DND-41 (cell line): ENCODE data around the gene MED12L.

Experiments used
- EZH2 ChIP-seq: IDR thresholded peaks from 3 replicates; pipeline ENCODE4 v1.6.1; 2012; ENCODE audit warnings: borderline replicate concordance, low read depth, mild to moderate bottlenecking, moderate library complexity, low read length, inconsistent platforms; ENCODE audit not compliant: severe bottlenecking
- TF ChIP-seq, protein P1 (sequence below): IDR thresholded peaks from 2 replicates; pipeline ENCODE4 v1.5.1; 2012; ENCODE audit warnings: borderline replicate concordance, low read length, moderate library complexity, mild to moderate bottlenecking; ENCODE audit not compliant: poor library complexity, severe bottlenecking; ENCODE audit errors: extremely low read depth

DNA sequence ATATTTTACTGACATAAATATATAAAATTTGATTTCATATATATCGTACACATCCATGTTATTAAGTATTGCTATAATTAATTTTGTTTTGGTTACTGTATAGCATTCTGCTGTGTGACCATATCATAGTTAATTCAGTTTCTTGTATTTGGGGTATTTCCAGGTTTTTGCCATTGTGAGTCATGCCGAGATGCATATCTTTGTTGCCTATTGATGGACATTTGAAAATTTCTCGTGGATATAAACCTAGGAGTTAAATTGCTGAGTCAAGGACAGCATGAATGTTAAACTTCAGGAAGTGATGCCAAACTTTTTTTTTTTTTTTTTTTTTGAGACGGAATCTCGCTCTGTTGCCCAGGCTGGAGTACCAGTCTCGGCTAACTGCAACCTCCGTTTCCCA, 151.3 kb downstream of the MED12L start:
- TF ChIP-seq, protein P1, sequence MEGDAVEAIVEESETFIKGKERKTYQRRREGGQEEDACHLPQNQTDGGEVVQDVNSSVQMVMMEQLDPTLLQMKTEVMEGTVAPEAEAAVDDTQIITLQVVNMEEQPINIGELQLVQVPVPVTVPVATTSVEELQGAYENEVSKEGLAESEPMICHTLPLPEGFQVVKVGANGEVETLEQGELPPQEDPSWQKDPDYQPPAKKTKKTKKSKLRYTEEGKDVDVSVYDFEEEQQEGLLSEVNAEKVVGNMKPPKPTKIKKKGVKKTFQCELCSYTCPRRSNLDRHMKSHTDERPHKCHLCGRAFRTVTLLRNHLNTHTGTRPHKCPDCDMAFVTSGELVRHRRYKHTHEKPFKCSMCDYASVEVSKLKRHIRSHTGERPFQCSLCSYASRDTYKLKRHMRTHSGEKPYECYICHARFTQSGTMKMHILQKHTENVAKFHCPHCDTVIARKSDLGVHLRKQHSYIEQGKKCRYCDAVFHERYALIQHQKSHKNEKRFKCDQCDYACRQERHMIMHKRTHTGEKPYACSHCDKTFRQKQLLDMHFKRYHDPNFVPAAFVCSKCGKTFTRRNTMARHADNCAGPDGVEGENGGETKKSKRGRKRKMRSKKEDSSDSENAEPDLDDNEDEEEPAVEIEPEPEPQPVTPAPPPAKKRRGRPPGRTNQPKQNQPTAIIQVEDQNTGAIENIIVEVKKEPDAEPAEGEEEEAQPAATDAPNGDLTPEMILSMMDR, result no peak
- no peak for TF ChIP-seq EZH2
